OCI-LY1 (cell line): ENCODE results near the gene AFMID.
A peak's percentile ranks its signal among the peaks of the same experiment; 100 is the strongest.
"Not testable (repeated sequence)": the region's sequence is repeated elsewhere in the genome, so short reads cannot be mapped to it uniquely, and the experiment has no call there.

Source experiments
- H2AFZ ChIP-seq: fragments of 200-600 bp; sonication (generic), shearing (Covaris generic); 2 replicates; pipeline ENCODE4 v1.6.0; 2014; ENCODE audit warnings: antibody characterized with exemption, mild to moderate bottlenecking, low read length
- H3F3A ChIP-seq: fragments of 200-600 bp; sonication (generic), shearing (Covaris generic); 2 replicates; pipeline ENCODE4 v1.6.0; 2014; ENCODE audit warnings: mild to moderate bottlenecking, antibody characterized with exemption, low read length, moderate library complexity; ENCODE audit not compliant: insufficient read depth
- H3K27ac ChIP-seq: fragments of 200-600 bp; sonication (generic); 2 replicates; pipeline ENCODE4 v1.5.1; 2014; ENCODE audit warnings: low read length, mixed run types, mild to moderate bottlenecking, low read depth; ENCODE audit not compliant: poor library complexity, severe bottlenecking
- H3K27me3 ChIP-seq: fragments of 200-600 bp; sonication (generic); 2 replicates; pipeline ENCODE4 v1.6.0; 2014; ENCODE audit warnings: antibody characterized with exemption, mild to moderate bottlenecking, low read length, moderate library complexity; ENCODE audit not compliant: insufficient read depth
- H3K36me3 ChIP-seq: fragments of 200-600 bp; sonication (generic); 2 replicates; pipeline ENCODE4 v1.6.1; 2014; ENCODE audit warnings: mild to moderate bottlenecking, antibody characterized with exemption, low read length, moderate library complexity, mixed read lengths; ENCODE audit not compliant: insufficient read depth
- H3K4me1 ChIP-seq: fragments of 200-600 bp; sonication (generic); 2 replicates; pipeline ENCODE4 v1.5.1; 2014; ENCODE audit warnings: mild to moderate bottlenecking, low read length, moderate library complexity; ENCODE audit not compliant: insufficient read depth, severe bottlenecking
- H3K4me2 ChIP-seq: fragments of 200-600 bp; sonication (generic), shearing (Covaris generic); 2 replicates; pipeline ENCODE4 v1.6.1; 2014; ENCODE audit warnings: low read length
- H3K4me3 ChIP-seq: fragments of 200-600 bp; sonication (generic); 2 replicates; pipeline ENCODE4 v1.5.1; 2014; ENCODE audit warnings: low read length, low read depth, mild to moderate bottlenecking, mixed read lengths; ENCODE audit not compliant: poor library complexity, severe bottlenecking
- H3K79me2 ChIP-seq: fragments of 200-600 bp; shearing (Covaris generic); 2 replicates; pipeline ENCODE4 v1.6.1; 2016; ENCODE audit warnings: mixed run types, low read length, mixed read lengths; ENCODE audit not compliant: insufficient read depth
- H3K9ac ChIP-seq: fragments of 200-600 bp; sonication (generic), shearing (Covaris generic); 2 replicates; pipeline ENCODE4 v1.6.1; 2014; ENCODE audit warnings: mild to moderate bottlenecking, low read length, mixed read lengths
- H3K9me2 ChIP-seq: fragments of 200-600 bp; sonication (generic), shearing (Covaris generic); 2 replicates; pipeline ENCODE4 v1.6.1; 2014; ENCODE audit warnings: low read depth, mild to moderate bottlenecking, low read length, mixed read lengths
- H3K9me3 ChIP-seq: fragments of 200-600 bp; shearing (Covaris generic); 2 replicates; pipeline ENCODE4 v1.6.1; 2014; ENCODE audit warnings: low read length, mixed read lengths
- H4K20me1 ChIP-seq: fragments of 200-600 bp; sonication (generic), shearing (Covaris generic); 2 replicates; pipeline ENCODE4 v1.6.0; 2016; ENCODE audit warnings: mild to moderate bottlenecking, low read length; ENCODE audit not compliant: insufficient read depth
- CTCF ChIP-seq: fragments of 200-600 bp; sonication (generic), shearing (Covaris generic); IDR thresholded peaks from 2 replicates; pipeline ENCODE4 v1.5.1; 2017; ENCODE audit warnings: mild to moderate bottlenecking, antibody characterized with exemption, low read length, moderate library complexity, mixed read lengths
- EZH2 ChIP-seq: fragments of 200-600 bp; sonication (generic), shearing (Covaris generic); IDR thresholded peaks from 2 replicates; pipeline ENCODE4 v1.8.0; 2017; ENCODE audit warnings: borderline replicate concordance, mixed run types, mild to moderate bottlenecking, antibody characterized with exemption, low read length, moderate library complexity, mixed read lengths

The AFMID gene

GRCh38 chr17:78186692-78187595 lies at the start of gene AFMID, which contains the start of gene TK1:
AFMID (plus strand) TSS chr17:78187362; CDS start chr17:78187371, 9 bp downstream.
TK1 (minus strand) TSS chr17:78187052; CDS start chr17:78186994, 58 bp downstream.
- Histone ChIP-seq H3K9ac (peak within 1 kb of the TSS; percentile 91), H3K27me3 (no peaks in the 10 kb centered on the region), H2AFZ (no peak within 1 kb of the TSS), H3F3A (no peaks in the 10 kb centered on the region; the same call in 1 of the 2 replicates), H3K27ac (peak within 1 kb of the TSS; percentile 68), H3K9me2 (no peaks in the 10 kb centered on the region), H4K20me1 (no peaks in the 10 kb centered on the region), H3K4me1 (peaks cover 61% of the 10 kb centered on the region), H3K79me2 (peaks cover 15% of the 10 kb centered on the region), H3K9me3 (no peaks in the 10 kb centered on the region), H3K4me2 (peak within 1 kb of the TSS; percentile 79), H3K4me3 (peak within 1 kb of the TSS; percentile 97), H3K36me3 (peaks cover 59% of the 10 kb centered on the region)
- TF ChIP-seq CTCF (peak; percentile 26; the same call in 1 of the 2 replicates), EZH2 (no peak)

GRCh38 chr17:78137392-78138203 lies 49.6 kb upstream of the AFMID start:
- H3F3A ChIP-seq = no peaks in the 10 kb centered on the region
- peaks cover 38% of the 10 kb centered on the region for H3K4me1 ChIP-seq
- no peak overlapping the region for H3K4me3 ChIP-seq
- H4K20me1 ChIP-seq = no peaks in the 10 kb centered on the region
- H3K79me2 ChIP-seq = no peaks in the 10 kb centered on the region
- H3K9me2 ChIP-seq = no peaks in the 10 kb centered on the region
- H3K27me3 ChIP-seq = no peaks in the 10 kb centered on the region
- H3K36me3 ChIP-seq = peaks cover 36% of the 10 kb centered on the region
- H3K27ac ChIP-seq = peak overlapping the region; percentile 54
- no peak overlapping the region for H2AFZ ChIP-seq
- H3K9me3 ChIP-seq = no peaks in the 10 kb centered on the region
- H3K4me2 ChIP-seq = peak overlapping the region; percentile 3; the same call in 1 of the 2 replicates
- no peak for TF ChIP-seq EZH2
- peak; percentile 90 for TF ChIP-seq CTCF
- no peak overlapping the region; the same call in 1 of the 2 replicates for H3K9ac ChIP-seq

GRCh38 chr17:78138204-78139060 lies 48.7 kb upstream of the AFMID start:
- TF ChIP-seq CTCF (no peak), EZH2 (no peak)
- Histone ChIP-seq H4K20me1 (no peaks in the 10 kb centered on the region), H3K4me1 (peaks cover 30% of the 10 kb centered on the region), H3K4me2 (no peak overlapping the region), H3K4me3 (no peak overlapping the region), H3K9me3 (no peaks in the 10 kb centered on the region), H3K27ac (peak overlapping the region; percentile 54), H2AFZ (no peak overlapping the region), H3K27me3 (no peaks in the 10 kb centered on the region), H3K9me2 (no peaks in the 10 kb centered on the region), H3K9ac (no peak overlapping the region), H3F3A (no peaks in the 10 kb centered on the region), H3K79me2 (no peaks in the 10 kb centered on the region), H3K36me3 (peaks cover 36% of the 10 kb centered on the region)

- H3K9me3 ChIP-seq = not testable (repeated sequence)
- peak overlapping the region; percentile 11 for H3K4me3 ChIP-seq
- peak overlapping the region; percentile 60 for H3K27ac ChIP-seq
Measured at GRCh38 chr17:78139861-78140168, 47.3 kb upstream of the AFMID start.

More at GRCh38 chr17:78139861-78140168, 47.3 kb upstream of the AFMID start:
- H3K9me2 ChIP-seq, H3K27me3 ChIP-seq, H3K79me2 ChIP-seq, H2AFZ ChIP-seq, H3F3A ChIP-seq, H4K20me1 ChIP-seq, H3K9ac ChIP-seq: not testable (repeated sequence)
- peaks cover 32% of the 10 kb centered on the region for H3K36me3 ChIP-seq
- H3K4me2 ChIP-seq = peak overlapping the region; percentile 34
- peaks cover 21% of the 10 kb centered on the region for H3K4me1 ChIP-seq
